SK-N-MC (cell line): ENCODE results near the gene AK8.

Experiments used
- DNase-seq: peaks from one replicate; pipeline ENCODE4 v3.0.0-alpha.2; 2011; ENCODE audit warnings: low read depth, low spot score
- H3K27ac ChIP-seq: fragments of 200-600 bp; sonication (generic); 2 replicates; pipeline ENCODE4 v1.5.1; 2016; ENCODE audit warnings: mixed run types
- H3K36me3 ChIP-seq: fragments of 200-600 bp; sonication (generic); 2 replicates; pipeline ENCODE4 v1.6.1; 2017; ENCODE audit warnings: antibody characterized with exemption, low read length, mixed read lengths; ENCODE audit not compliant: insufficient read depth
- H3K4me3 ChIP-seq: fragments of 200-600 bp; sonication (generic); 2 replicates; pipeline ENCODE4 v1.5.1; 2016
- H3K9ac ChIP-seq: fragments of 200-600 bp; sonication (generic); 2 replicates; pipeline ENCODE4 v1.8.0; 2017; ENCODE audit warnings: mixed run types, mixed read lengths; ENCODE audit not compliant: insufficient read length
- H3K9me3 ChIP-seq: fragments of 200-600 bp; sonication (generic); 2 replicates; pipeline ENCODE4 v1.6.1; 2017; ENCODE audit warnings: low read depth, mild to moderate bottlenecking, antibody characterized with exemption, low read length, moderate library complexity, mixed read lengths
- EZH2 ChIP-seq: fragments of 200-600 bp; sonication (generic); IDR thresholded peaks from one replicate; pipeline ENCODE4 v1.6.1; 2017; ENCODE audit warnings: antibody characterized with exemption
- FOXP2 ChIP-seq: optimal IDR thresholded peaks from 2 replicates; pipeline ENCODE3; 2011; ENCODE audit warnings: mild to moderate bottlenecking, moderate library complexity; ENCODE audit not compliant: insufficient read depth; ENCODE audit errors: extremely low read length, control extremely low read depth
- POLR2AphosphoS5 ChIP-seq: IDR thresholded peaks from 2 replicates; pipeline ENCODE4 v1.6.1; 2012; ENCODE audit warnings: mild to moderate bottlenecking, low read depth, low read length, borderline replicate concordance

Gene AK8

DNA sequence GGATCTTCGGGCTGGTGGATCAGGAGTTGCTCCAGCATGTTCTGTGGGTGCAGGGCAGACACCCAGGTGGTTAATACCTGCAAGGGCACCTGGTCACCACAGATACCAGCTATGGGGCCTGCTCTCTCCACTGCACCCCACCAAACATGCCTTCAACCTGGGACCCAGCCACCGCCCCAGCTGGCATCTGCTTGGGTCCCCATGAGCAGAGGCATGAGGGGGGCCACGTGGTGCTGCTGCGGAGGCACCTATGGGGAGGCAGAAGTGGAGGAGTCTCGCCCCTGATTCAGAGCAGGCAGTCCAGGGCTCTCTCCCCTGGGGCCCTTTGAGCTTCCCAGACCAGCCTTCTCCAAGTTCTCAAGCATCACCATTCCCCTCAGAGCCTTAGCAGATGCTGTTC is 2.9 kb downstream of the AK8 start:
- Histone ChIP-seq H3K36me3 (no peaks in the 10 kb centered on the region), H3K9me3 (no peaks in the 10 kb centered on the region), H3K27ac (no peak overlapping the region), H3K9ac (no peak overlapping the region), H3K4me3 (no peak overlapping the region)
- no peak for TF ChIP-seq POLR2AphosphoS5
- TF ChIP-seq FOXP2: no peak
- no peak for TF ChIP-seq EZH2
- no peak for DNase-seq

DNA sequence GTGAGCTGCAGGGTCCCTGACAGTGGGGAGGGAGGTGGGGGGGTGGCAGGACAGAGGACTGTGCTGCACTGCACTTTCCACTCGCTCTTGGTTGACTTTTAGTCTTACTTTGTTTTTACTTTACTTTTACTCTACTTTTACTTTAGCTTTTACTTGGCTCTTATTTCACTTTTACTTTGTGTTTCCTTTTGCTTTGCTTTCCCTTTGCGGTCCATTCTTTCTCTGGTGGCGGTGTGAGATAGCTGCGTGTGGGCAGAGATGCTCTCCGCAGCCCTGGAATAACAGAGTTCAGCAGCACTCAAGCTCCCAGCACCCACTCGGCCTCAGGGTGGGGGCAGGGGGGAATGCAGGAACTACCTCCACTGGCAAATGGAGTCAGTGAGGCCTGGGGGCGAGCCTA is 4.7 kb downstream of the AK8 start:
- Histone ChIP-seq H3K9me3 (no peaks in the 10 kb centered on the region), H3K9ac (no peak overlapping the region), H3K4me3 (no peak overlapping the region), H3K27ac (no peak overlapping the region), H3K36me3 (no peaks in the 10 kb centered on the region)
- no peak for DNase-seq
- no peak for TF ChIP-seq EZH2

DNA sequence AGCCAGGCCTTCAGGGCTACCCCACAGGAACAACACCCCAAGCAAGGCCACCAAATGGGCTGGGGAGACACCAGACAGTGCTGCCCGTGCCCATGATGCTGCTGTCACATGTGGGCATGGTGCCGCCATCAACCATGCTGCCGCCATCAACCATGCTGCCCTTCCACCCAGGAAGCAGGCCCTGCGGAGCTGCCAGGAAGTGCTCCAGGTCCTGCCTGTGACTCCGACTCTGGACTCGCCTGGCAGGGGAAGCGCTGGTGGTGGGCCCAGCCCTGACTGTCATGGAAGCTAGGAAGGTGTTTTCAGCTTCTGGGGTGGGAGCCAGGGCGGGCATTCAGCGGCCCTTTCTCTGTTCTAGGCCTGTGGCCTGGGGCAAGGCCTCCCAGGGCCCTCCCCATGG is 8.8 kb downstream of the AK8 start:
- no peak for TF ChIP-seq EZH2
- TF ChIP-seq FOXP2: no peak
- no peak for TF ChIP-seq POLR2AphosphoS5
- DNase-seq: no peak
- H3K36me3 ChIP-seq: no peaks in the 10 kb centered on the region

GRCh38 chr9:132866898-132867297 is 11.2 kb downstream of the AK8 start:
- Histone ChIP-seq H3K9me3 (no peaks in the 10 kb centered on the region), H3K9ac (no peak overlapping the region), H3K4me3 (no peak overlapping the region), H3K27ac (no peak overlapping the region), H3K36me3 (no peaks in the 10 kb centered on the region)
- TF ChIP-seq FOXP2: no peak
- no peak for TF ChIP-seq POLR2AphosphoS5
- TF ChIP-seq EZH2: no peak
- no peak for DNase-seq

More for the DNA sequence above, 8.8 kb downstream of the AK8 start:
- no peak overlapping the region for H3K4me3 ChIP-seq
- no peaks in the 10 kb centered on the region for H3K9me3 ChIP-seq
- H3K9ac ChIP-seq: no peak overlapping the region
- H3K27ac ChIP-seq: no peak overlapping the region

GRCh38 chr9:132864691-132865090 is 13.4 kb downstream of the AK8 start:
- H3K4me3 ChIP-seq: no peak overlapping the region
- TF ChIP-seq EZH2 (no peak), FOXP2 (no peak)
- H3K36me3 ChIP-seq: no peaks in the 10 kb centered on the region
- H3K9ac ChIP-seq: no peak overlapping the region
- no peak overlapping the region for H3K27ac ChIP-seq
- DNase-seq: no peak
- H3K9me3 ChIP-seq: no peaks in the 10 kb centered on the region

GRCh38 chr9:132864277-132864676 is 13.8 kb downstream of the AK8 start:
- Histone ChIP-seq H3K9me3 (no peaks in the 10 kb centered on the region), H3K9ac (no peak overlapping the region), H3K4me3 (no peak overlapping the region), H3K36me3 (no peaks in the 10 kb centered on the region), H3K27ac (no peak overlapping the region)
- TF ChIP-seq POLR2AphosphoS5 (no peak), EZH2 (no peak), FOXP2 (no peak)
- DNase-seq: no peak

- Histone ChIP-seq H3K4me3 (no peak overlapping the region), H3K27ac (no peak overlapping the region), H3K36me3 (no peaks in the 10 kb centered on the region), H3K9me3 (no peaks in the 10 kb centered on the region), H3K9ac (no peak overlapping the region)
- TF ChIP-seq POLR2AphosphoS5 (no peak), FOXP2 (no peak), EZH2 (no peak)
- DNase-seq: no peak
Observed at GRCh38 chr9:132863096-132863495, 15.0 kb downstream of the AK8 start.

GRCh38 chr9:132862533-132862932 is 15.6 kb downstream of the AK8 start:
- no peak overlapping the region for H3K4me3 ChIP-seq
- no peak for DNase-seq
- H3K27ac ChIP-seq: no peak overlapping the region
- TF ChIP-seq POLR2AphosphoS5 (no peak), FOXP2 (no peak), EZH2 (no peak)
- H3K9me3 ChIP-seq: no peaks in the 10 kb centered on the region
- H3K36me3 ChIP-seq: no peaks in the 10 kb centered on the region
- H3K9ac ChIP-seq: no peak overlapping the region

DNA sequence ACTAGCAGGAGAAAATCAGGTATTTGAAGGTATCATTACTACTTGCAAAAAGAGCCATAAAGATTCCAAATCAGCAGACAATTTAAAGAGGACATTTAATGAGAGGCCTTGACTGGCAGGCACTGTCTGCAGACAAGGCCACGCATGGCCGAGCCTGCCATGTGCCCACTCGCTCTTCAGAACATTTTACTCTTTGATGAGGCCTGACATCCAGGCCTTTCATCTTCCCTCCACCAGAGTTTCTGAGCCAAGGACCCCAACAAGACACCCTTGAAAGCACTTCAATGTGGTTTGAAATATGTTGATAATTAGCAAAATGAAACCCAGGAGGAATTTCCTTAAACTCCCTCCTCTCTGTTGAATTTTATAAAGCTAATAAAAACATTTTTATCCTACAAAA is 16.4 kb downstream of the AK8 start:
- Histone ChIP-seq H3K27ac (no peak overlapping the region), H3K9me3 (no peaks in the 10 kb centered on the region), H3K9ac (no peak overlapping the region), H3K36me3 (no peaks in the 10 kb centered on the region), H3K4me3 (no peak overlapping the region)
- no peak for DNase-seq
- no peak for TF ChIP-seq EZH2
- TF ChIP-seq FOXP2: no peak
- no peak for TF ChIP-seq POLR2AphosphoS5
